ENCODE data around the gene CDH16.

Gene CDH16

DNA sequence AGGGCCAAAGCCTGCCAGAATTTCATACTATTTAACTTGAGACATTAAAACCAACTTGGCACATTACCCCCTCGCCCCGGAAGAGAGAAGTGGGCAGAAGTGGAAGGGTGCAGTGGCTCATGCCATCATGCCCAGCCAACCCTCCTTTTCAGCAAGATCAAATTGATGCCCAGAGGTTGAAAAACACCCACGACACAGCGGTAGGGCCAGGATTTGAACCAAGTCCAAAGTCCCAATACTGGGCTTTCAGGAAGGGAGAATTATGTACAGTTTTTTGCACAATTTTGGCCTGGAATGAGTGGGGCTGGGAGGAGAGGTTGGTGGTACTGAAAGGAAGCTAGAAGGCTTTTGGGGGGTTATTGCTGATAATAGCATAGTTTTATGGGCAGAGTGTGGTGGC, 27.3 kb downstream of the CDH16 start:
- no peak overlapping the region for H3K4me3 ChIP-seq (ENCODE audit: control insufficient read depth in 1 of 7, extremely low read depth in 1 of 7, insufficient read depth in 4 of 7, low read depth in 2 of 7, low read length in 6 of 7)
- CTCF ChIA-PET: interaction anchor here (0.8 to 30.6 kb wide), 5 partner anchors 10 to 71 kb away, joined by 3 to 473 read pairs (median 8); partner anchors contain the start of genes CDH16 and RRAD
- H3K27ac ChIP-seq (ENCODE audit: insufficient read depth in 1 of 2, low read depth in 1 of 2, low read length in 2 of 2, poor library complexity in 1 of 2, severe bottlenecking in 2 of 2): no peak overlapping the region
- H3K4me1 ChIP-seq (ENCODE audit: control extremely low read depth in 1 of 4, control insufficient read depth in 4 of 4, insufficient read depth in 4 of 4, low read length in 3 of 4): peaks cover 0 to 5% (median 1%) of the 10 kb centered on the region in 4 experiments
- 97% methylated on average over 4 of the region's 4 CpGs for WGBS (ENCODE audit: insufficient coverage)
- POLR2A ChIA-PET: no interaction called here
- DNase-seq: no peak
- H3K36me3 ChIP-seq (ENCODE audit: control insufficient read depth in 4 of 4, insufficient read depth in 4 of 4, low read length in 3 of 4): peaks cover 4 to 5% (median 5%) of the 10 kb centered on the region in 4 experiments
- no peaks in the 10 kb centered on the region for H3K27me3 ChIP-seq (replicated peaks in 2 of 5; ENCODE audit: control insufficient read depth in 4 of 5, insufficient read depth in 5 of 5, low read length in 4 of 5)
- no peaks in the 10 kb centered on the region for H3K9me3 ChIP-seq (ENCODE audit: control extremely low read depth in 1 of 5, control insufficient read depth in 4 of 5, insufficient read depth in 2 of 5, low read depth in 1 of 5, low read length in 4 of 5)

DNA sequence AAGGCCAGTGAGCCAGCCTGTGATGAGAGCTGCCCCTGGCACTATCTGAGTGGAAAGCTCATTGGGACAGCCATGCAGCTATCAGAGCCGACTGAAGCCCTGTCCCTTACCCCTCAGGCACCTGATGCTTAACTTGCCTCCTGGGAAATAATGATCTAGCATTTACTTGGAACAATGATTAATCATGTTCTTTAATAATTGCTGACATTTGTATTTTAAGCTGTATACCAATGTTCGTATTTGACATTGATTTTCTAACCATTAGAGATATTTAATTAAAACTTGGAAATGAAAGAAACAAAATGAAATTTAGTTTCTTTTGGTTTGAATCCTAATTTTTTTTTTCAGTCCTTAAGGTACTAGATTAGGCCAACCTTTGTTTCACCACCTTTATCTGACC, 27.9 kb downstream of the CDH16 start:
- no peaks in the 10 kb centered on the region for H3K9me3 ChIP-seq (ENCODE audit: control extremely low read depth in 1 of 5, control insufficient read depth in 4 of 5, insufficient read depth in 2 of 5, low read depth in 1 of 5, low read length in 4 of 5)
- no peak for DNase-seq
- H3K4me1 ChIP-seq (ENCODE audit: control extremely low read depth in 1 of 4, control insufficient read depth in 4 of 4, insufficient read depth in 4 of 4, low read length in 3 of 4): peaks cover 0 to 5% (median 1%) of the 10 kb centered on the region in 4 experiments
- CTCF ChIA-PET: interaction anchor here (1.0 to 30.6 kb wide), 5 partner anchors 9 to 509 kb away, joined by 3 to 473 read pairs (median 3); partner anchors contain the start of genes CDH16, PDP2 and RRAD
- POLR2A ChIA-PET: interaction anchor here (0.6 kb wide), 1 partner anchor 29 kb away, joined by 3 read pairs; no protein-coding TSS in a partner anchor
- H3K27ac ChIP-seq (ENCODE audit: insufficient read depth in 1 of 2, low read depth in 1 of 2, low read length in 2 of 2, poor library complexity in 1 of 2, severe bottlenecking in 2 of 2): no peak overlapping the region
- H3K36me3 ChIP-seq (ENCODE audit: control insufficient read depth in 4 of 4, insufficient read depth in 4 of 4, low read length in 3 of 4): peaks cover 5 to 9% (median 7%) of the 10 kb centered on the region in 4 experiments
- no peaks in the 10 kb centered on the region for H3K27me3 ChIP-seq (replicated peaks in 2 of 5; ENCODE audit: control insufficient read depth in 4 of 5, insufficient read depth in 5 of 5, low read length in 4 of 5)
- H3K4me3 ChIP-seq (ENCODE audit: control insufficient read depth in 1 of 7, extremely low read depth in 1 of 7, insufficient read depth in 4 of 7, low read depth in 2 of 7, low read length in 6 of 7): no peak overlapping the region
- 100% methylated on average over 1 of the region's 2 CpGs for WGBS (ENCODE audit: insufficient coverage)

DNA sequence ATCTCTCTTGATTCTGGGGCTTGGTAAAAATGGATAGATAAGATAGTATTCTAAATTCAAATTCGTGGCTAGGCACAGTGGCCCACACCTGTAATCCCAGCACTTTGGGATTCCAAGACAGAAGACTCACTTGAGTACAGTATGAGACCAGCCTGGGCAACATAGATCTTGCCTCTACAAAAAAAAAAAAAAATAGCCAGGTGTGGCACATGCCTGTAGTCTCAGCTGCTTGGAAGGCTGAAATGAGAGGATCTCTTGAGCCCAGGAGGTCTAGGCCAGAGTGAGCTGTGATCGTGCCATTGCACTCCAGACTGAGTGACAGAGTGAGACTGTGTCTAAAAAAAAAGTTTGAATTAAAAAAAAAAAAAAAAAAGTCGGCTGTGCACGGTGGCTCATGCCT, 29.1 kb downstream of the CDH16 start:
- no peaks in the 10 kb centered on the region for H3K9me3 ChIP-seq (ENCODE audit: control extremely low read depth in 1 of 5, control insufficient read depth in 4 of 5, insufficient read depth in 2 of 5, low read depth in 1 of 5, low read length in 4 of 5)
- H3K27ac ChIP-seq (ENCODE audit: insufficient read depth in 1 of 2, low read depth in 1 of 2, low read length in 2 of 2, poor library complexity in 1 of 2, severe bottlenecking in 2 of 2): no peak overlapping the region
- no peak overlapping the region for H3K4me3 ChIP-seq (ENCODE audit: control insufficient read depth in 1 of 7, extremely low read depth in 1 of 7, insufficient read depth in 4 of 7, low read depth in 2 of 7, low read length in 6 of 7)
- H3K4me1 ChIP-seq (ENCODE audit: control extremely low read depth in 1 of 4, control insufficient read depth in 4 of 4, insufficient read depth in 4 of 4, low read length in 3 of 4): peaks cover 0 to 5% (median 1%) of the 10 kb centered on the region in 4 experiments
- no peak for DNase-seq
- no peaks in the 10 kb centered on the region for H3K27me3 ChIP-seq (replicated peaks in 2 of 5; ENCODE audit: control insufficient read depth in 4 of 5, insufficient read depth in 5 of 5, low read length in 4 of 5)
- ChIA-PET CTCF (interaction anchor here (1.2 to 30.6 kb wide), 5 partner anchors 8 to 510 kb away, joined by 3 to 473 read pairs (median 3); partner anchors contain the start of genes CDH16 and RRAD), POLR2A (interaction anchor here (0.9 kb wide), 1 partner anchor 9 kb away, joined by 3 read pairs; the partner anchor contains the start of gene PDP2)
- peaks cover 13 to 21% (median 16%) of the 10 kb centered on the region in 4 experiments for H3K36me3 ChIP-seq (ENCODE audit: control insufficient read depth in 4 of 4, insufficient read depth in 4 of 4, low read length in 3 of 4)
- WGBS (ENCODE audit: insufficient coverage): 100% methylated on average over 1 of the region's 4 CpGs

DNA sequence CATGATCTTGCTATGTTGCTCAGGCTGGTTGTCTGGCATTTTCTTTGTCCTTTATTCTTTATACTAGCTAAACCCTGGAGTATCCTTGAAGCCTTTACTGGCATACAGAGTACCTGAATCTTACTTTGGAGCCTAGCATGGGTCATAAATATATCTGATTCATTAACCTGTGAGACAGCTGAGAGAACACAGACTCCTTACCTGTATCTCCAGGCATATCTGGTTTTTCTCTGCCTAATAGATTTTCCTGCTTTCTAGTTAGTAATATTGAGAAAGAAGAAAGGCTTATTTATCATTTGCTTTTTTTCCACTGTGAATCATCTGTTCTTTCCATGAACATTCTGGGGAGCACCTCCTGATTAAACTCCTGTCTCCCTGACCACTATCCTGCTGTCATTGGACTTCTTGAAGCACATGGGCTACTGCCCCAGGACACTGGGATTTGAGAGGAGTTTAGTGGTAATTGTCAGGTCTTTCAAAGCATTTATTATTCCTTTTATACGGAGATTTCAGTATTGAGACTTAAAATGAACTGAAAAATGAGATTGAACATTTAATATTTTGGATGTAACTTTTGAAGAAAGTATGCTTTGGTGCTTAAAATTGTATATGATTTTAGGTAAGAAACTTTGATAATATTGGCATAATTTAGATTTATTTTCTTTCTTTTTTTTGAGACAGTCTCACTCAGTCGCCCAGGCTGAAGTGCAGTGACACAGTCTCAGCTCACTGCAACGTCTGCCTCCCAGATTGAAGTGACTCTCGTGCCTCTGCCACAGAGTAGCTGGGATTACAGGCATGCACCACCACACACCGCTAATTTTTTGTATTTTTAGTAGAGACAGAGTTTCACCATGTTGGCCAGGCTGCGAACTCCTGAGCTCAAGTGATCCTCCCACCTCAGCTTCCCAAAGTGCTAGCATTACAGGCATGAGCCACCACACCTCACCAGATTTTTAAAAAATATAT, 29.8 kb downstream of the CDH16 start:
- Histone ChIP-seq H3K4me1 (ENCODE audit: control extremely low read depth in 1 of 4, control insufficient read depth in 4 of 4, insufficient read depth in 4 of 4, low read length in 3 of 4) (peaks cover 0 to 5% (median 1%) of the 10 kb centered on the region in 4 experiments), H3K9me3 (ENCODE audit: control extremely low read depth in 1 of 5, control insufficient read depth in 4 of 5, insufficient read depth in 2 of 5, low read depth in 1 of 5, low read length in 4 of 5) (no peaks in the 10 kb centered on the region), H3K27me3 (replicated peaks in 2 of 5; ENCODE audit: control insufficient read depth in 4 of 5, insufficient read depth in 5 of 5, low read length in 4 of 5) (no peaks in the 10 kb centered on the region), H3K4me3 (ENCODE audit: control insufficient read depth in 1 of 7, extremely low read depth in 1 of 7, insufficient read depth in 4 of 7, low read depth in 2 of 7, low read length in 6 of 7) (no peak overlapping the region), H3K36me3 (ENCODE audit: control insufficient read depth in 4 of 4, insufficient read depth in 4 of 4, low read length in 3 of 4) (peaks cover 16 to 26% (median 21%) of the 10 kb centered on the region in 4 experiments), H3K27ac (ENCODE audit: insufficient read depth in 1 of 2, low read depth in 1 of 2, low read length in 2 of 2, poor library complexity in 1 of 2, severe bottlenecking in 2 of 2) (no peak overlapping the region)
- DNase-seq: no peak
- WGBS (ENCODE audit: insufficient coverage): 100% methylated on average over 4 of the region's 6 CpGs
- CTCF ChIA-PET: interaction anchor here (1.2 to 30.6 kb wide), 4 partner anchors 8 to 253 kb away, joined by 3 to 473 read pairs (median 4); partner anchors contain the start of genes CDH16 and RRAD
- POLR2A ChIA-PET: interaction anchor here (0.9 kb wide), 1 partner anchor 9 kb away, joined by 3 read pairs; the partner anchor contains the start of gene PDP2

DNA sequence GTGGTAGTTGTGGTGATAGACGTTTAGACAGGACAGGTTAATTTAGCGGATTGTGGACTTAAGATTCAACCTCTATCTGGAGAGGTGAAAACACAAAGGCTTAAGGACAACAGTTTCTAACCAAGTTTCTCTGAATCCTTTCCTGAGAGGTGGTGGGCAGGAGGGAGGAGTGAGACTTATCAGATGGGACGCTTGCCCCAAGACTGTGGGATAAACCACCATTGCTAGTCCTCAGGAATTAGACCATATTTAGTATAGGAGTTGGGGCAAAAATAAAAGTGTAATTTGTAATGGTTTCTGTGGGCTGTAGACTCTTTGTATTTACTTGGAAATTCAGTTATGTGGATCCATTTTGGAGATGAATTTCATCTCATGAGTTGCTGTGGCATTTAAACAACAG, 31.8 kb downstream of the CDH16 start:
- H3K4me1 ChIP-seq (ENCODE audit: control extremely low read depth in 1 of 4, control insufficient read depth in 4 of 4, insufficient read depth in 4 of 4, low read length in 3 of 4): peaks cover 0 to 6% (median 1%) of the 10 kb centered on the region in 4 experiments
- no peak overlapping the region for H3K27ac ChIP-seq (ENCODE audit: insufficient read depth in 1 of 2, low read depth in 1 of 2, low read length in 2 of 2, poor library complexity in 1 of 2, severe bottlenecking in 2 of 2)
- CTCF ChIA-PET: interaction anchor here (1.5 to 30.6 kb wide), 4 partner anchors 8 to 32 kb away, joined by 5 to 473 read pairs (median 6); partner anchors contain the start of genes CDH16 and RRAD
- peaks cover 16 to 28% (median 21%) of the 10 kb centered on the region in 4 experiments for H3K36me3 ChIP-seq (ENCODE audit: control insufficient read depth in 4 of 4, insufficient read depth in 4 of 4, low read length in 3 of 4)
- no peak overlapping the region for H3K4me3 ChIP-seq (ENCODE audit: control insufficient read depth in 1 of 7, extremely low read depth in 1 of 7, insufficient read depth in 4 of 7, low read depth in 2 of 7, low read length in 6 of 7)
- POLR2A ChIA-PET: no interaction called here
- no peaks in the 10 kb centered on the region for H3K9me3 ChIP-seq (ENCODE audit: control extremely low read depth in 1 of 5, control insufficient read depth in 4 of 5, insufficient read depth in 2 of 5, low read depth in 1 of 5, low read length in 4 of 5)
- no peaks in the 10 kb centered on the region for H3K27me3 ChIP-seq (replicated peaks in 2 of 5; ENCODE audit: control insufficient read depth in 4 of 5, insufficient read depth in 5 of 5, low read length in 4 of 5)
- no CpG with 5 or more reads among the region's 3 CpGs for whole genome bisulfite sequencing (ENCODE audit: insufficient coverage)
- no peak for DNase-seq

DNA sequence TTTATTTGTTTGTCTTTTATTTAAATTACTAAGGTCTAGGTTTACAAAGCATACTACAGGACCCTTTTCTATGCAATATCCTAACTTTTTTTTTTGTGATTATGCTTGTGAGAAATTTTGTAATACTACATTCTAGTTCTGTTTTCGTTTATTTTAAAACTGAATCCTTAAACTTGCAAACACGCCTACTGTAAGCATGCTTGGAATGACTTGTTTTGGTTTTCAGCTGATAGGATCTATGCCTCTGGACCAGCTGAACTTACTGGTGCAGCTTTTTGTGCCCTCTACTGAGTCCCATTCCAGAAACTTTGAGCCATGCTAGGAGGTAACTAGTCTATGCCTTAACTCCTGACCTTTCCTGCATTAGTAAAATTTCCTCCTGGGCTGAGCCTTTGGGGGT, 32.4 kb downstream of the CDH16 start:
- peaks cover 0 to 12% (median 5%) of the 10 kb centered on the region in 4 experiments for H3K4me1 ChIP-seq (ENCODE audit: control extremely low read depth in 1 of 4, control insufficient read depth in 4 of 4, insufficient read depth in 4 of 4, low read length in 3 of 4)
- WGBS (ENCODE audit: insufficient coverage): no CpG with 5 or more reads among the region's 2 CpGs
- H3K4me3 ChIP-seq (ENCODE audit: control insufficient read depth in 1 of 7, extremely low read depth in 1 of 7, insufficient read depth in 4 of 7, low read depth in 2 of 7, low read length in 6 of 7): no peak overlapping the region
- H3K36me3 ChIP-seq (ENCODE audit: control insufficient read depth in 4 of 4, insufficient read depth in 4 of 4, low read length in 3 of 4): peaks cover 16 to 28% (median 21%) of the 10 kb centered on the region in 4 experiments
- no peaks in the 10 kb centered on the region for H3K27me3 ChIP-seq (replicated peaks in 2 of 5; ENCODE audit: control insufficient read depth in 4 of 5, insufficient read depth in 5 of 5, low read length in 4 of 5)
- no peak overlapping the region for H3K27ac ChIP-seq (ENCODE audit: insufficient read depth in 1 of 2, low read depth in 1 of 2, low read length in 2 of 2, poor library complexity in 1 of 2, severe bottlenecking in 2 of 2)
- POLR2A ChIA-PET: no interaction called here
- no peaks in the 10 kb centered on the region for H3K9me3 ChIP-seq (ENCODE audit: control extremely low read depth in 1 of 5, control insufficient read depth in 4 of 5, insufficient read depth in 2 of 5, low read depth in 1 of 5, low read length in 4 of 5)
- DNase-seq: no peak
- CTCF ChIA-PET: interaction anchor here (0.8 to 30.6 kb wide), 5 partner anchors 9 to 33 kb away, joined by 3 to 473 read pairs (median 6); partner anchors contain the start of genes CDH16 and RRAD

Data from common myeloid progenitor, CD34-positive (primary cell).